ELF-1 (cell line): ENCODE results near the gene TOMM40.
A peak's percentile ranks its signal among the peaks of the same experiment; 100 is the strongest.
"Not testable (repeated sequence)": the region's sequence is repeated elsewhere in the genome, so short reads cannot be mapped to it uniquely, and the experiment has no call there.

Source experiments
- DNase-seq: peaks from one replicate; pipeline ENCODE4 v3.0.0-alpha.2; 2016; ENCODE audit warnings: low read depth, low spot score

The TOMM40 gene

DNA sequence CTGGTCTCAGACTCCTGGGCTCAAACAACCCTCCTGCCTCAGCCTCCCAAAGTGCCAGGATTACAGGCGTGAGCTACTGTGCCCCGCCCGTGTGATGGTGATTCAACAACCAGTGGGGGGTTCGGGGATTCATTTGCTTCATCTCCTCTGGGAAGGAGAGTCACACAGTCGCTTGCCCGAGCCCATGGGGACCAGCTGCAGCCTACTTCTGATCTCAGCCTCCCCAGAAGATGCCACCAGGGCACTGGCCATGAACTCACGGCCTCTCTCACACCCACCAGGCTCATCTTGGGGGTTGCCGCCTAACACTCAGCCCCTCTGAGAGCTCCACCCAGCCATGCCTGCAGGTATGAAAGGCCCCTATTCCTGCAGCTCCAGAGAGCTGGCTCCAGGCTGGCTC, 6.8 kb downstream of the TOMM40 start:
- DNase-seq = no peak

DNA sequence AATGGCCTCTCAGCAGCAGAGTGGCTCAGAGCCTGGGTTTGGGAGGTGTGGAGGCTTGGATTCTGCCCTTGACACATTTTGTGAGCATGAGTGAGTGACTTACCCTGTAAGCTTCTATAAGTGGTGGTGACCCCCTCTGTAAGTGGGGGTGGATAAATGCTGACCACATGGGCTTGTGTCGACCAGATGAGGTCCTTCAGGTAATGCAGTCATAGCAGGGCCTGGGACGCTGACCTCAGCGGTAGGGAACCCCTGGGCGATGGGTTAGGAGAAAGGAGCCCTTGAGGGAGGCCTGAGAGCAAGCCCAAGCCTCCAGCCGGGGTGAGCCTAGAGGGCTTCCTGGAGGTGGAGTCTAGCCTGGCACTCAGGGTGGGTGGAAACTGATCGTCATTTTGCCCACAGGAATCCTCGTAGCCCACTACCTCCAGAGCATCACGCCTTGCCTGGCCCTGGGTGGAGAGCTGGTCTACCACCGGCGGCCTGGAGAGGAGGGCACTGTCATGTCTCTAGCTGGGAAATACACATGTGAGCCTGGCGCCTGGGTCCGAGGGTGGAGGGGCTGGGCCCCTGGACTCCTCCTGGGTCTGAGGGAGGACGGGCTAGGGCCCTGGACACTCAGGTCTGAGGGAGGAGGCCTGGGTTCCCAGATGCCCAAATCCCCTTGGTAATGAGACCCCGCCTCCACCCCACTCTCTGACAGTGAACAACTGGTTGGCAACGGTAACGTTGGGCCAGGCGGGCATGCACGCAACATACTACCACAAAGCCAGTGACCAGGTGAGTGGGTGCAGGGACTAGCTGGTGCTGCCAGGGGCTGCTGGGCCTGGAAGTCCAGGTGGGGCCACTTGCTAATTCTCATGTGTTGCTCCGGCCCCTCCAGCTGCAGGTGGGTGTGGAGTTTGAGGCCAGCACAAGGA, 9.5 kb downstream of the TOMM40 start:
- DNase-seq = no peak

DNA sequence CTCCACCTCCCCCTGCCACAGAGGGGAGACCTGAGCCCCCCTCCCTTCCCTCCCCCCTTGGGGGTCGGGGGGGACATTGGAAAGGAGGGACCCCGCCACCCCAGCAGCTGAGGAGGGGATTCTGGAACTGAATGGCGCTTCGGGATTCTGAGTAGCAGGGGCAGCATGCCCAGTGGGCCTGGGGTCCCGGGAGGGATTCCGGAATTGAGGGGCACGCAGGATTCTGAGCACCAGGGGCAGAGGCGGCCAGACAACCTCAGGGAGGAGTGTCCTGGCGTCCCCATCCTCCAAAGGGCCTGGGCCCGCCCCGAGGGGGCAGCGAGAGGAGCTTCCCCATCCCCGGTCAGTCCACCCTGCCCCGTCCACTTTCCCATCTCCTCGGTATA, 12.2 kb downstream of the TOMM40 start:
- DNase-seq = no peak

DNA sequence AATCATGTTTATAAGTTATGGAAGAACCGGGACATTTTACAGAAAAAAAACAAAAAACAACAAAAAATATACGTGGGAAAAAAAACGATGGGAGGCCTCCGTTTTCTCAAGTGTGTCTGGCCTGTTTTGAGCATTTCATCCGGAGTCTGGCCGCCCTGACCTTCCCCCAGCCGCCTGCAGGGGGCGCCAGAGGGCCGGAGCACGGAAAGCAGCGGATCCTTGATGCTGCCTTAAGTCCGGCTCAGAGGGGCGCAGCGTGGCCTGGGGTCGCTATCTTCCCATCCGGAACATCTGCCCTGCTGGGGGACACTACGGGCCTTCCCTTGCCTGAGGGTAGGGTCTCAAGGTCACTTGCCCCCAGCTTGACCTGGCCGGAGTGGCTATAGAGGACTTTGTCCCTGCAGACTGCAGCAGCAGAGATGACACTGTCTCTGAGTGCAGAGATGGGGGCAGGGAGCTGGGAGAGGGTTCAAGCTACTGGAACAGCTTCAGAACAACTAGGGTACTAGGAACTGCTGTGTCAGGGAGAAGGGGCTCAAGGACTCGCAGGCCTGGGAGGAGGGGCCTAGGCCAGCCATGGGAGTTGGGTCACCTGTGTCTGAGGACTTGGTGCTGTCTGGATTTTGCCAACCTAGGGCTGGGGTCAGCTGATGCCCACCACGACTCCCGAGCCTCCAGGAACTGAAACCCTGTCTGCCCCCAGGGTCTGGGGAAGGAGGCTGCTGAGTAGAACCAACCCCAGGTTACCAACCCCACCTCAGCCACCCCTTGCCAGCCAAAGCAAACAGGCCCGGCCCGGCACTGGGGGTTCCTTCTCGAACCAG, 12.8 kb downstream of the TOMM40 start:
- DNase-seq = peak; percentile 95

DNA sequence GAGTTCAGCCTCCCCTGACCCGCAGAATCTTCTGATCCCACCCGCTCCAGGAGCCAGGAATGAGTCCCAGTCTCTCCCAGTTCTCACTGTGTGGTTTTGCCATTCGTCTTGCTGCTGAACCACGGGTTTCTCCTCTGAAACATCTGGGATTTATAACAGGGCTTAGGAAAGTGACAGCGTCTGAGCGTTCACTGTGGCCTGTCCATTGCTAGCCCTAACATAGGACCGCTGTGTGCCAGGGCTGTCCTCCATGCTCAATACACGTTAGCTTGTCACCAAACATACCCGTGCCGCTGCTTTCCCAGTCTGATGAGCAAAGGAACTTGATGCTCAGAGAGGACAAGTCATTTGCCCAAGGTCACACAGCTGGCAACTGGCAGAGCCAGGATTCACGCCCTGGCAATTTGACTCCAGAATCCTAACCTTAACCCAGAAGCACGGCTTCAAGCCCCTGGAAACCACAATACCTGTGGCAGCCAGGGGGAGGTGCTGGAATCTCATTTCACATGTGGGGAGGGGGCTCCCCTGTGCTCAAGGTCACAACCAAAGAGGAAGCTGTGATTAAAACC, 13.5 kb downstream of the TOMM40 start:
- DNase-seq = no peak

DNA sequence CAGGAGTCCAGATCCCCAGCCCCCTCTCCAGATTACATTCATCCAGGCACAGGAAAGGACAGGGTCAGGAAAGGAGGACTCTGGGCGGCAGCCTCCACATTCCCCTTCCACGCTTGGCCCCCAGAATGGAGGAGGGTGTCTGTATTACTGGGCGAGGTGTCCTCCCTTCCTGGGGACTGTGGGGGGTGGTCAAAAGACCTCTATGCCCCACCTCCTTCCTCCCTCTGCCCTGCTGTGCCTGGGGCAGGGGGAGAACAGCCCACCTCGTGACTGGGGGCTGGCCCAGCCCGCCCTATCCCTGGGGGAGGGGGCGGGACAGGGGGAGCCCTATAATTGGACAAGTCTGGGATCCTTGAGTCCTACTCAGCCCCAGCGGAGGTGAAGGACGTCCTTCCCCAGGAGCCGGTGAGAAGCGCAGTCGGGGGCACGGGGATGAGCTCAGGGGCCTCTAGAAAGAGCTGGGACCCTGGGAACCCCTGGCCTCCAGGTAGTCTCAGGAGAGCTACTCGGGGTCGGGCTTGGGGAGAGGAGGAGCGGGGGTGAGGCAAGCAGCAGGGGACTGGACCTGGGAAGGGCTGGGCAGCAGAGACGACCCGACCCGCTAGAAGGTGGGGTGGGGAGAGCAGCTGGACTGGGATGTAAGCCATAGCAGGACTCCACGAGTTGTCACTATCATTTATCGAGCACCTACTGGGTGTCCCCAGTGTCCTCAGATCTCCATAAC, 14.5 kb downstream of the TOMM40 start, which contains the start of gene APOE:
TSS of gene APOE (plus strand) at position 360 of the 724 bp plus-strand sequence. CDS start 829 bp downstream, outside the sequence.
- DNase-seq = peak; percentile 86

DNA sequence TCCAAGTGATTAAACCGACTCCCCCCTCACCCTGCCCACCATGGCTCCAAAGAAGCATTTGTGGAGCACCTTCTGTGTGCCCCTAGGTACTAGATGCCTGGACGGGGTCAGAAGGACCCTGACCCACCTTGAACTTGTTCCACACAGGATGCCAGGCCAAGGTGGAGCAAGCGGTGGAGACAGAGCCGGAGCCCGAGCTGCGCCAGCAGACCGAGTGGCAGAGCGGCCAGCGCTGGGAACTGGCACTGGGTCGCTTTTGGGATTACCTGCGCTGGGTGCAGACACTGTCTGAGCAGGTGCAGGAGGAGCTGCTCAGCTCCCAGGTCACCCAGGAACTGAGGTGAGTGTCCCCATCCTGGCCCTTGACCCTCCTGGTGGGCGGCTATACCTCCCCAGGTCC, 16.6 kb downstream of the TOMM40 start:
- no peak for DNase-seq

DNA sequence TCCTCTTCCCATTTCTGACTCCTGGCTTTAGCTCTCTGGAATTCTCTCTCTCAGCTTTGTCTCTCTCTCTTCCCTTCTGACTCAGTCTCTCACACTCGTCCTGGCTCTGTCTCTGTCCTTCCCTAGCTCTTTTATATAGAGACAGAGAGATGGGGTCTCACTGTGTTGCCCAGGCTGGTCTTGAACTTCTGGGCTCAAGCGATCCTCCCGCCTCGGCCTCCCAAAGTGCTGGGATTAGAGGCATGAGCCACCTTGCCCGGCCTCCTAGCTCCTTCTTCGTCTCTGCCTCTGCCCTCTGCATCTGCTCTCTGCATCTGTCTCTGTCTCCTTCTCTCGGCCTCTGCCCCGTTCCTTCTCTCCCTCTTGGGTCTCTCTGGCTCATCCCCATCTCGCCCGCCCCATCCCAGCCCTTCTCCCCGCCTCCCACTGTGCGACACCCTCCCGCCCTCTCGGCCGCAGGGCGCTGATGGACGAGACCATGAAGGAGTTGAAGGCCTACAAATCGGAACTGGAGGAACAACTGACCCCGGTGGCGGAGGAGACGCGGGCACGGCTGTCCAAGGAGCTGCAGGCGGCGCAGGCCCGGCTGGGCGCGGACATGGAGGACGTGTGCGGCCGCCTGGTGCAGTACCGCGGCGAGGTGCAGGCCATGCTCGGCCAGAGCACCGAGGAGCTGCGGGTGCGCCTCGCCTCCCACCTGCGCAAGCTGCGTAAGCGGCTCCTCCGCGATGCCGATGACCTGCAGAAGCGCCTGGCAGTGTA, 17.2 kb downstream of the TOMM40 start:
- no peak for DNase-seq

DNA sequence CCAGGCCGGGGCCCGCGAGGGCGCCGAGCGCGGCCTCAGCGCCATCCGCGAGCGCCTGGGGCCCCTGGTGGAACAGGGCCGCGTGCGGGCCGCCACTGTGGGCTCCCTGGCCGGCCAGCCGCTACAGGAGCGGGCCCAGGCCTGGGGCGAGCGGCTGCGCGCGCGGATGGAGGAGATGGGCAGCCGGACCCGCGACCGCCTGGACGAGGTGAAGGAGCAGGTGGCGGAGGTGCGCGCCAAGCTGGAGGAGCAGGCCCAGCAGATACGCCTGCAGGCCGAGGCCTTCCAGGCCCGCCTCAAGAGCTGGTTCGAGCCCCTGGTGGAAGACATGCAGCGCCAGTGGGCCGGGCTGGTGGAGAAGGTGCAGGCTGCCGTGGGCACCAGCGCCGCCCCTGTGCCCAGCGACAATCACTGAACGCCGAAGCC, 17.8 kb downstream of the TOMM40 start:
- DNase-seq = no peak

DNA sequence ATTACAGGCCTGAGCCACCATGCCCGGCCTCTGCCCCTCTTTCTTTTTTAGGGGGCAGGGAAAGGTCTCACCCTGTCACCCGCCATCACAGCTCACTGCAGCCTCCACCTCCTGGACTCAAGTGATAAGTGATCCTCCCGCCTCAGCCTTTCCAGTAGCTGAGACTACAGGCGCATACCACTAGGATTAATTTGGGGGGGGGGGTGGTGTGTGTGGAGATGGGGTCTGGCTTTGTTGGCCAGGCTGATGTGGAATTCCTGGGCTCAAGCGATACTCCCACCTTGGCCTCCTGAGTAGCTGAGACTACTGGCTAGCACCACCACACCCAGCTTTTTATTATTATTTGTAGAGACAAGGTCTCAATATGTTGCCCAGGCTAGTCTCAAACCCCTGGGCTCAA, 18.7 kb downstream of the TOMM40 start:
- DNase-seq = peak; percentile 18

DNA sequence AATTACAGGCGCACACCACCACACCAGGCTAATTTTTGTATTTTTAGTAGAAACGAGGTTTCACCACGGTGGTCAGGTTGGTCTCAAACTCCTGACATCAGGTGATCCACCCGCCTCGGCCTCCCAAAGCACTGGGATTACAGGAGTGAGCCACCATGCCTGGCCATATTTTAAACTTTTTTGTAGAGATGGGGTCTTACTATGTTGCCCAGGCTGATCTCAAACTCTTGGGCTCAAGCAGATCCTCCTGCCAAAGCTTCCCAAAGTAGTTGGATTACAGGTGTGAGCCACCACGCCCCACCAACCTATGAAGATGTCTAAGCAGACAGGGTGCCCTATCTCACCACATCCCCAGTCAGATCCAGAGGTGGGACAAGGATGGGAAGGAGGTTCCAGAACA, 20.8 kb downstream of the TOMM40 start:
- DNase-seq = not testable (repeated sequence)

DNA sequence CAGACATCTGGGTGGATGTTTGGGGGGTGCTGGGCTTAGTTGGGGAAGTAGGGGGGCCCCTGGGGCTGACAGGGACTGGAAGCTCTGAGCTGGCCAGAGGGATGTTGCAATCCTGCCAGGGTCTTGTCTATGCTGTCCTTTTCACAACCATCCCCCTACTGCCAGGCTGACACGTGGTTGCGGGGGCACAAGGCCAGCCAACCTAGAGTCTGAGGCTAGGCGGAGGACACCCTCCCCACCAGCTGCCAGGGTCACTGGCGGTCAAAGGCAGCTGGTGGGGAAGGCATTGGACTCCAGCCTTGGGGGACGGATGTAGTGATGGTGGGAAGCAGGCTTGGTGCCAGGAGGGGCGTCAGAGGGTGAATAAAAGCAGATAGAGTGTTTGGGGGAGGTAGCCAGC, 21.8 kb downstream of the TOMM40 start:
- no peak for DNase-seq

DNA sequence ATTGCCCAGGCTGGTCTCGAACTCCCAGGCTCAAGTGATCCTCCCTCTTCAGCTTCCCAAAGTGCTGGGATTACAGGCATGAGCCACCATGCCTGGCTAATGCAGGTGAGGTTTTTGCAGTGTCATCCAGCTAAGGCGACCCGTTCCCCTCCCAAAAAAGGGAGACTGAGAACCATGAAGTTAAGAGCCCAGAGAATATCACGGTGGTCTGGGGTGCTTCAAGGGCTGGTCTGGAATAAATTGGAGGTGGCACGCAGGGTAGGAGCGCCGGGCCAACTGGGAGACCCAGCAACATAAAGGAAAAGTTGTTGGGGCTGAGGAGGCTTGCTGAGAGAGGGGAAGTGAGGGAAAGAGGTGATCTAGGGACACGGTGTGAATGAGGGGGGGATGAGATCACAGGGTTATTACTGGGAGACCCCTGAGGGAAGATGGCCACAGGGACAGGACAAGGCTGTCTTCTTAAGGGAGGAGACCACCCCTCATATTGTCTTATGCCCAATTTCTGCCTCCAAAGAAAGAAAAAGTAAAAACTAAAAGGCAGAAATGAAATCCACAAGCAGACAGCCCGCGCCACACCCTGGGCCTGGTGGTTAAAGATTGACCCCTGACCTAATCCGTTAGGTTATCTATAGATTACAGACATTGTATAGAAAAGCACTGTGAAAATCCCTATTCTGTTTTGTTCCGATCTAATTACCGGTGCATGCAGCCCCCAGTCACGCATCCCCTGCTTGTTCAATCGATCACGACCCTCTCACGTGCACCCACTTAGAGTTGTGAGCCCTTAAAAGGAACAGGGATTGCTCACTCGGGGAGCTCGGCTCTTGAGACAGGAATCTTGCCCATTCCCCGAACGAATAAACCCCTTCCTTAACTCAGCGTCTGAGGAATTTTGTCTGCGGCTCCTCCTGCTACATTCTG, 22.7 kb downstream of the TOMM40 start:
- DNase-seq = not testable (repeated sequence)

DNA sequence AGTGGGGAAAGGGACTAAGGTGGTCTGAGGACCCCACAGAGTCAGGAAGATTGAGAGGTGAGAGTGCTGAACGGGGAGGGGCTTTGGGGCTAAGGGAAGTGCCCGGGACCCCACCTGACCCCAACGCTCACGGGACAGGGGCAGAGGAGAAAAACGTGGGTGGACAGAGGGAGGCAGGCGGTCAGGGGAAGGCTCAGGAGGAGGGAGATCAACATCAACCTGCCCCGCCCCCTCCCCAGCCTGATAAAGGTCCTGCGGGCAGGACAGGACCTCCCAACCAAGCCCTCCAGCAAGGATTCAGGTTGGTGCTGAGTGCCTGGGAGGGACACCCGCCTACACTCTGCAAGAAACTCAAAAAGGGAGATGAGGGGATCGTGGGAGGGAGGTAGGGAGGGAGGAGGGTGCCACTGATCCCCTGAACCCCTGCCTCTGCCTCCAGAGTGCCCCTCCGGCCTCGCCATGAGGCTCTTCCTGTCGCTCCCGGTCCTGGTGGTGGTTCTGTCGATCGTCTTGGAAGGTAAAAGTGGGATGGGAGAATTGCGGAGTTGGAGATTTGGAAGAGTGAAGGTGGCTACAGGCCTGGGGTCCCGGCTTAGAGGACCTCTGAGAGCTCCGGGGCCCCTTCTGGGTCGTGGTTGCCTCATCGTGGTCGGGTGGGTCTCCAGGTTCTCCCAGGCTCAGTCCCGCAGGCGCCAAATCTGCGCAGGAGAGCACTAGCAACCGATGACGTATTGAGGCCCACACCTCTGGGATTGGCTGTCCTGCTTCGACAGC, 23.6 kb downstream of the TOMM40 start, which contains the start of gene APOC1:
TSS of gene APOC1 (plus strand) at position 176 of the 774 bp plus-strand sequence. CDS start at position 460, 284 bp downstream.
- peak; percentile 98 for DNase-seq

DNA sequence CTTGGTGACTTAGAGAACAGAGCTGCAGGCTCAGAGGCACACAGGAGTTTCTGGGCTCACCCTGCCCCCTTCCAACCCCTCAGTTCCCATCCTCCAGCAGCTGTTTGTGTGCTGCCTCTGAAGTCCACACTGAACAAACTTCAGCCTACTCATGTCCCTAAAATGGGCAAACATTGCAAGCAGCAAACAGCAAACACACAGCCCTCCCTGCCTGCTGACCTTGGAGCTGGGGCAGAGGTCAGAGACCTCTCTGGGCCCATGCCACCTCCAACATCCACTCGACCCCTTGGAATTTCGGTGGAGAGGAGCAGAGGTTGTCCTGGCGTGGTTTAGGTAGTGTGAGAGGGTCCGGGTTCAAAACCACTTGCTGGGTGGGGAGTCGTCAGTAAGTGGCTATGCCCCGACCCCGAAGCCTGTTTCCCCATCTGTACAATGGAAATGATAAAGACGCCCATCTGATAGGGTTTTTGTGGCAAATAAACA, 33.2 kb downstream of the TOMM40 start:
- no peak for DNase-seq

DNA sequence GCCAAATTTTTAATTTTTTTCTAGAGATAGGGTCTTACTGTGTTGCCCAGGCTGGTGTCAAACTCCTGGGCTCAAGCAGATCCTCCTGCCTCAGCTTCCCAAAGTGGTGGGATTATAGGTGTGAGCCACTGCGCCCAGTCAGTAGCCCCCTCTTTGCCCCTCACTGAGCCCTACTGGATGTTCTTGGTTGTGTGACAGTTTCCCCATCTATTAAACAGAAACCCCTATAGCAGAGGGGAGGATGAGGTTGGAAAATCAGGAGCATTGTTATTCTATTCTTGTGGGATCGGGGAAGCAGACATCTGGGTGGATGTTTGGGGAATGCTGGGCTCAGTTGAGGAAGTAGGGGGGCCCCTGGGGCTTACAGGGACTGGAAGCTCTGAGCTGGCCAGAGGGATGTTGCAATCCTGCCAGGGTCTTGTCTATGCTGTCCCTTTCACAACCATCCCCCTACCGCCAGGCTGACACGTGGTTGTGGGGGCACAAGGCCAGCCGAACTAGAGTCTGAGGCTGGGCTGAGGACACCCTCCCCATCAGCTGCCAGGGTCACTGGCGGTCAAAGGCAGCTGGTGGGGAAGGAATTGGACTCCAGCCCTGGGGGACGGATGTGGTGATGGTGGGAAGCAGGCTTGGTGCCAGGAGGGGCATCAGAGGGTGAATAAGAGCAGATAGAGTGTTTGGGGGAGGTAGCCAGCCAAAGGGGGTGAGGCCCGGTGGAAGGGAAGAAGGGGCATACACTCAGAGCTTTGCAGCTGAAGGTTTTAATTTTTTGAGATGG, 34.2 kb downstream of the TOMM40 start:
- DNase-seq = no peak

DNA sequence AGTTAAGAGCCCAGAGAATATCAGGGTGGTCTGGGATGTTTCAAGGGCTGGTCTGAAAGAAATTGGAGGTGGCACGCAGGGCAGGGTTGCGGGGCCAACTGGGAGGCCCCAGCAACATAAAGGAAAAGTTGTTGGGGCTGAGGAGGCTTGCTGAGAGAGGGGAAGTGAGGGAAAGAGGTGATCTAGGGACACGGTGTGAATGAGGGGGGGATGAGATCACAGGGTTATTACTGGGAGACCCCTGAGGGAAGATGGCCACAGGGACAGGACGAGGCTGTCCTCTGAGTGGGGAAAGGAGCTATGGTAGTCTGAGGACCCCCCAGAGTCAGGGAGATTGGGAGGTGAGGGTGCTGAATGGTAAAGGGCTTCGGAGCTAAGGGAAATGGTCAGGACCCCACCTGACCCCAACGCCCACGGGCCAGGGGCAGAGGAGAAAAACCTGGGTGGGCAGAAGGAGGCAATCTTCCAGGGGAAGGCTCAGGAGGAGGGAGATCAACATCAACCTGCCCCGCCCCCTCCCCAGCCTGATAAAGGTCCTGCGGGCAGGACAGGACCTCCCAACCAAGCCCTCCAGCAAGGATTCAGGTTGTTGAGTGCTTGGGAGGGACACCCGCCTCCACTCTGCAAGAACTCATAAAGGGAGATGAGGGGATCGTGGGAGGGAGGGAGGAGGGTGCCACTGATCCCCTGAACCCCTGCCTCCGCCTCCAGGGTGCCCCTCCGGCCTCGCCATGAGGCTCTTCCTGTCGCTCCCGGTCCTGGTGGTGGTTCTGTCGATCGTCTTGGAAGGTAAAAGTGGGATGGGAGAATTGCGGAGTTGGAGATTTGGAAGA, 35.4 kb downstream of the TOMM40 start:
- peak; percentile 65 for DNase-seq
